ENCODE results near the gene TBC1D4. TPM values are rescaled to one million over a fixed set of nuclear protein-coding genes. Genes with fewer than 3 reads are reported as not detected.

Gene TBC1D4
- total and polyA plus RNA-seq, 10 of the 15 experiments (the other 5 are each of a cell fraction or from before 2014, with no cell fraction given) = 11.0 to 38.6 (median 25.5) TPM

DNA sequence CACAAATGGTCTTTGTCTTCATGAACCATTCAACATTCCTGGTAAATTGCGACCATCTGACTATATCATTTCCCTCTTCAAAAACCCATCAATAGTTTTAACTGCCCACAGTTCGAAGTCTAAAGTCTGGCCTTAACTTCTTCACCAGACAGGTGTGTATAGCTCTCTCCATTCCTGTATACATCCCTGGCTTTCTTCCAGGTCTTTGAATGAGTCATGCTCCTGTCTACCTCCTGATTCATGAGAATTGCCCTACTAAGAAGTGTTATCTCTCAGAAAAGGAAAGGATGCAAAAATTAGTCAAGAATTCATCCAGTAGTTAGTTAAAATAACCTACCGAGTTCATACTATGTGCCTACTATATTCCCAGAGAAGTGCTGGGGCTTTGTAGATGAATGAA lies 225.0 kb downstream of the TBC1D4 start:
- no peak for TF ChIP-seq ZSCAN29 (IDR thresholded peaks at IDR 0.05)
- no peak for TF ChIP-seq NFYA (IDR thresholded peaks at IDR 0.05; ENCODE audit: borderline replicate concordance, low read depth, low read length)
- no peak for TF ChIP-seq HSF1 (IDR thresholded peaks at IDR 0.05; ENCODE audit: low read depth, low read length)
- TF ChIP-seq FOXM1 (IDR thresholded peaks at IDR 0.05; ENCODE audit: low read depth, low read length) = no peak
- no peak for TF ChIP-seq JUND (IDR thresholded peaks at IDR 0.05; ENCODE audit: low read depth, low read length)
- no peak for TF ChIP-seq STAT3 (IDR thresholded peaks at IDR 0.05; ENCODE audit: low read depth, low read length)
- no peak for TF ChIP-seq CBFB (IDR thresholded peaks at IDR 0.05; ENCODE audit: low read depth)
- no peak for TF ChIP-seq RUNX3 (IDR thresholded peaks at IDR 0.05; ENCODE audit: low read length)
- TF ChIP-seq, protein P1, sequence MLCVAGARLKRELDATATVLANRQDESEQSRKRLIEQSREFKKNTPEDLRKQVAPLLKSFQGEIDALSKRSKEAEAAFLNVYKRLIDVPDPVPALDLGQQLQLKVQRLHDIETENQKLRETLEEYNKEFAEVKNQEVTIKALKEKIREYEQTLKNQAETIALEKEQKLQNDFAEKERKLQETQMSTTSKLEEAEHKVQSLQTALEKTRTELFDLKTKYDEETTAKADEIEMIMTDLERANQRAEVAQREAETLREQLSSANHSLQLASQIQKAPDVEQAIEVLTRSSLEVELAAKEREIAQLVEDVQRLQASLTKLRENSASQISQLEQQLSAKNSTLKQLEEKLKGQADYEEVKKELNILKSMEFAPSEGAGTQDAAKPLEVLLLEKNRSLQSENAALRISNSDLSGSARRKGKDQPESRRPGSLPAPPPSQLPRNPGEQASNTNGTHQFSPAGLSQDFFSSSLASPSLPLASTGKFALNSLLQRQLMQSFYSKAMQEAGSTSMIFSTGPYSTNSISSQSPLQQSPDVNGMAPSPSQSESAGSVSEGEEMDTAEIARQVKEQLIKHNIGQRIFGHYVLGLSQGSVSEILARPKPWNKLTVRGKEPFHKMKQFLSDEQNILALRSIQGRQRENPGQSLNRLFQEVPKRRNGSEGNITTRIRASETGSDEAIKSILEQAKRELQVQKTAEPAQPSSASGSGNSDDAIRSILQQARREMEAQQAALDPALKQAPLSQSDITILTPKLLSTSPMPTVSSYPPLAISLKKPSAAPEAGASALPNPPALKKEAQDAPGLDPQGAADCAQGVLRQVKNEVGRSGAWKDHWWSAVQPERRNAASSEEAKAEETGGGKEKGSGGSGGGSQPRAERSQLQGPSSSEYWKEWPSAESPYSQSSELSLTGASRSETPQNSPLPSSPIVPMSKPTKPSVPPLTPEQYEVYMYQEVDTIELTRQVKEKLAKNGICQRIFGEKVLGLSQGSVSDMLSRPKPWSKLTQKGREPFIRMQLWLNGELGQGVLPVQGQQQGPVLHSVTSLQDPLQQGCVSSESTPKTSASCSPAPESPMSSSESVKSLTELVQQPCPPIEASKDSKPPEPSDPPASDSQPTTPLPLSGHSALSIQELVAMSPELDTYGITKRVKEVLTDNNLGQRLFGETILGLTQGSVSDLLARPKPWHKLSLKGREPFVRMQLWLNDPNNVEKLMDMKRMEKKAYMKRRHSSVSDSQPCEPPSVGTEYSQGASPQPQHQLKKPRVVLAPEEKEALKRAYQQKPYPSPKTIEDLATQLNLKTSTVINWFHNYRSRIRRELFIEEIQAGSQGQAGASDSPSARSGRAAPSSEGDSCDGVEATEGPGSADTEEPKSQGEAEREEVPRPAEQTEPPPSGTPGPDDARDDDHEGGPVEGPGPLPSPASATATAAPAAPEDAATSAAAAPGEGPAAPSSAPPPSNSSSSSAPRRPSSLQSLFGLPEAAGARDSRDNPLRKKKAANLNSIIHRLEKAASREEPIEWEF (IDR thresholded peaks at IDR 0.05; ENCODE audit: insufficient replicate concordance, low read depth, low read length) = no peak
- no peak for TF ChIP-seq LARP7 (IDR thresholded peaks at IDR 0.05)
- TF ChIP-seq CBX5 (IDR thresholded peaks at IDR 0.05; ENCODE audit: low read depth) = no peak
- no peak for TF ChIP-seq CHD2 (IDR thresholded peaks at IDR 0.05; ENCODE audit: borderline replicate concordance, low read depth, low read length)
- no peak for TF ChIP-seq CREM (IDR thresholded peaks at IDR 0.05; ENCODE audit: low read depth)
- TF ChIP-seq NFIC (IDR thresholded peaks at IDR 0.05; ENCODE audit: low read depth, low read length) = no peak
- TF ChIP-seq, protein P2, sequence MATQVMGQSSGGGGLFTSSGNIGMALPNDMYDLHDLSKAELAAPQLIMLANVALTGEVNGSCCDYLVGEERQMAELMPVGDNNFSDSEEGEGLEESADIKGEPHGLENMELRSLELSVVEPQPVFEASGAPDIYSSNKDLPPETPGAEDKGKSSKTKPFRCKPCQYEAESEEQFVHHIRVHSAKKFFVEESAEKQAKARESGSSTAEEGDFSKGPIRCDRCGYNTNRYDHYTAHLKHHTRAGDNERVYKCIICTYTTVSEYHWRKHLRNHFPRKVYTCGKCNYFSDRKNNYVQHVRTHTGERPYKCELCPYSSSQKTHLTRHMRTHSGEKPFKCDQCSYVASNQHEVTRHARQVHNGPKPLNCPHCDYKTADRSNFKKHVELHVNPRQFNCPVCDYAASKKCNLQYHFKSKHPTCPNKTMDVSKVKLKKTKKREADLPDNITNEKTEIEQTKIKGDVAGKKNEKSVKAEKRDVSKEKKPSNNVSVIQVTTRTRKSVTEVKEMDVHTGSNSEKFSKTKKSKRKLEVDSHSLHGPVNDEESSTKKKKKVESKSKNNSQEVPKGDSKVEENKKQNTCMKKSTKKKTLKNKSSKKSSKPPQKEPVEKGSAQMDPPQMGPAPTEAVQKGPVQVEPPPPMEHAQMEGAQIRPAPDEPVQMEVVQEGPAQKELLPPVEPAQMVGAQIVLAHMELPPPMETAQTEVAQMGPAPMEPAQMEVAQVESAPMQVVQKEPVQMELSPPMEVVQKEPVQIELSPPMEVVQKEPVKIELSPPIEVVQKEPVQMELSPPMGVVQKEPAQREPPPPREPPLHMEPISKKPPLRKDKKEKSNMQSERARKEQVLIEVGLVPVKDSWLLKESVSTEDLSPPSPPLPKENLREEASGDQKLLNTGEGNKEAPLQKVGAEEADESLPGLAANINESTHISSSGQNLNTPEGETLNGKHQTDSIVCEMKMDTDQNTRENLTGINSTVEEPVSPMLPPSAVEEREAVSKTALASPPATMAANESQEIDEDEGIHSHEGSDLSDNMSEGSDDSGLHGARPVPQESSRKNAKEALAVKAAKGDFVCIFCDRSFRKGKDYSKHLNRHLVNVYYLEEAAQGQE (IDR thresholded peaks at IDR 0.05; ENCODE audit: low read depth, low read length) = no peak
- H2AFZ ChIP-seq (ENCODE audit: control insufficient read depth, low read depth, low read length) = no peak overlapping the region
- DNase-seq (ENCODE audit: low read depth, low spot score) = no peak
- H3K4me3 ChIP-seq = no peak overlapping the region
- no peaks in the 10 kb centered on the region for H3K79me2 ChIP-seq (ENCODE audit: control insufficient read depth, insufficient read depth, low read length)
- intact Hi-C loops (cut with micrococcal nuclease; ENCODE audit: unreplicated experiment) = no loop called here
- ChIA-PET POLR2A (interaction anchor here (0.6 kb wide), 1 partner anchor 88 kb away, joined by 4 read pairs; no protein-coding TSS in a partner anchor), CTCF (interaction anchor here (3.5 kb wide), 1 partner anchor 102 kb away, joined by 17 read pairs; no protein-coding TSS in a partner anchor), SMC1A (ENCODE audit: uncharacterized antibody, unreplicated experiment) (interaction anchor here (1.1 to 1.4 kb wide), 3 partner anchors 24 to 110 kb away, joined by 3 to 7 read pairs (median 5); no protein-coding TSS in a partner anchor), RAD21 (ENCODE audit: unreplicated experiment) (interaction anchor here (1.0 to 1.6 kb wide), 2 partner anchors 37 to 110 kb away, joined by 3 to 6 read pairs; no protein-coding TSS in a partner anchor)
- 0 out of 4 replicates have a peak, but pooled peaks cover 0 to 3% of the 10 kb centered on the region in 2 experiments for H3K27me3 ChIP-seq (replicated peaks in 1 of 2; ENCODE audit: control insufficient read depth in 2 of 2, insufficient read depth in 2 of 2, low read length in 1 of 2)
- H3K9me3 ChIP-seq (replicated peaks; ENCODE audit: control insufficient read depth, insufficient read depth, low read length) = no peaks in the 10 kb centered on the region
- in situ Hi-C loops (cut with MboI) = no loop called here
- no peak overlapping the region for H3K4me2 ChIP-seq (ENCODE audit: control insufficient read depth, insufficient read depth)
- no peaks in the 10 kb centered on the region for H3K36me3 ChIP-seq (ENCODE audit: control insufficient read depth in 2 of 2, insufficient read depth in 2 of 2, low read length in 1 of 2)
- no peak overlapping the region for H3K9ac ChIP-seq (ENCODE audit: control insufficient read depth, insufficient read depth, low read length)
- no peak overlapping the region for H3K27ac ChIP-seq (ENCODE audit: control insufficient read depth, insufficient read depth)
- no peak for ATAC-seq
- no peaks in the 10 kb centered on the region for H3K4me1 ChIP-seq (ENCODE audit: control insufficient read depth, insufficient read depth, low read length)
- no TSS peak for BruUV-seq (replicated peaks)
- no peaks in the 10 kb centered on the region for H4K20me1 ChIP-seq (ENCODE audit: control insufficient read depth, insufficient read depth)
- no peak for FAIRE-seq
- 20% methylated on average over 3 of the region's 3 CpGs for WGBS (ENCODE audit: insufficient coverage, insufficient replicate concordance, low lambda C conversion rate, missing lambda C conversion rate)

Data from GM12878 (cell line).